ENCODE results near the gene CEP128.

CEP128 gene

DNA sequence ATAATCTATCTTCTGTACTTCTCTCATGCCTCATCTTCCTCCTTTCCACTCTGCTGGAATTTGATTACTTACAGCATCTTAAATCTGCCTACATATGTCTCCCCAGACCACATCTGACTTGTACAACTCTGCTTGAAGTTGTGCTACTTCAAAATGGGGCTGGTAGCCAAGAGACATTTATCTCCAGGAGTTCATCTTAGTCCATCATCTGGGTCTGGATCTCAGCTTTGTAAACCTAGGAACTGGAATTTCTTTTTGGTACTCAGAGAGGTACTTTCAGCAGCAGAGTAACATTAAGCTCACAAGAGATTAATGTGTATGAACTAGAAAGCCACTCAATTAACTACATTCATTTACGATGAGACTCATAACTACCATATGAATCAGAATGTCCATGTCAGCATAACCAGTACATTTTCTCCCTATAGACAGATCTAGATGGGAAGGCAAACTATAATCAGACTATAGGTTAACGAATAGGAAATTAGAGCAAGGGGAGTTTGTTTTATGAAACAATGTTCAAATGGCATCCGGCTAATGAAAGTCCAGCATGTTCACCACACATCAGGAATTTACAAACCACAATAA lies 178.8 kb downstream of the CEP128 start:
- H3K4me3 Mint-ChIP-seq, result no peak overlapping the region
- no peaks in the 10 kb centered on the region for H3K27me3 Mint-ChIP-seq (ENCODE audit: low read depth)
- no peak overlapping the region for H3K27ac Mint-ChIP-seq
- H3K36me3 Mint-ChIP-seq (ENCODE audit: low read depth), result peaks cover 3% of the 10 kb centered on the region
- H3K4me1 Mint-ChIP-seq (ENCODE audit: low read depth), result no peaks in the 10 kb centered on the region
- no peaks in the 10 kb centered on the region for H3K9me3 Mint-ChIP-seq

DNA sequence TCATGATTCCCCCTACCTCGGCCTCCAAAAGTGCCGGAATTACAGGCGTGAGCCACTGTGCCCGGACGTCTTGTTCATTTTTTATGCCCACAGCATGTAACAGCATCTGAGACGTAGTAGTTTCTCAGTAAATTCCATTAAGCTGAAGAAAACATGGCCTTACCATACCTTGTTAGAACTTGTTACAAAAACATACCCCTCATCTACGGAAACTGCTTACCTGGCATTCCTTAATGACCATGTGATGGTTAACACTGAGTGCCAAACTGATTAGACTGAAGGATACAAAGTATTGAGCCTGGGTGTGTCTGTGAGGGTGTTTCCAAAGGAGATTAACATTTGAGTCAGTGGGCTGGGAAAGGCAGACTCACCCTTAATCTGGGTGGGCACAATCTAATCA lies 186.8 kb downstream of the CEP128 start:
- Mint-ChIP-seq H3K9me3 (no peaks in the 10 kb centered on the region), H3K4me3 (no peak overlapping the region), H3K4me1 (ENCODE audit: low read depth) (no peaks in the 10 kb centered on the region), H3K27me3 (ENCODE audit: low read depth) (no peaks in the 10 kb centered on the region), H3K36me3 (ENCODE audit: low read depth) (peaks cover 8% of the 10 kb centered on the region), H3K27ac (no peak overlapping the region)

GRCh38 chr14:80751285-80751684 lies 190.3 kb downstream of the CEP128 start:
- no peak overlapping the region for H3K4me3 Mint-ChIP-seq
- no peaks in the 10 kb centered on the region for H3K27me3 Mint-ChIP-seq (ENCODE audit: low read depth)
- peaks cover 8% of the 10 kb centered on the region for H3K36me3 Mint-ChIP-seq (ENCODE audit: low read depth)
- H3K27ac Mint-ChIP-seq, result no peak overlapping the region
- H3K9me3 Mint-ChIP-seq, result no peaks in the 10 kb centered on the region
- no peaks in the 10 kb centered on the region for H3K4me1 Mint-ChIP-seq (ENCODE audit: low read depth)

GRCh38 chr14:80726211-80726610 lies 215.3 kb downstream of the CEP128 start:
- no peaks in the 10 kb centered on the region for H3K9me3 Mint-ChIP-seq
- no peaks in the 10 kb centered on the region for H3K36me3 Mint-ChIP-seq (ENCODE audit: low read depth)
- no peaks in the 10 kb centered on the region for H3K27me3 Mint-ChIP-seq (ENCODE audit: low read depth)
- no peak overlapping the region for H3K27ac Mint-ChIP-seq
- H3K4me3 Mint-ChIP-seq, result no peak overlapping the region
- H3K4me1 Mint-ChIP-seq (ENCODE audit: low read depth), result no peaks in the 10 kb centered on the region

DNA sequence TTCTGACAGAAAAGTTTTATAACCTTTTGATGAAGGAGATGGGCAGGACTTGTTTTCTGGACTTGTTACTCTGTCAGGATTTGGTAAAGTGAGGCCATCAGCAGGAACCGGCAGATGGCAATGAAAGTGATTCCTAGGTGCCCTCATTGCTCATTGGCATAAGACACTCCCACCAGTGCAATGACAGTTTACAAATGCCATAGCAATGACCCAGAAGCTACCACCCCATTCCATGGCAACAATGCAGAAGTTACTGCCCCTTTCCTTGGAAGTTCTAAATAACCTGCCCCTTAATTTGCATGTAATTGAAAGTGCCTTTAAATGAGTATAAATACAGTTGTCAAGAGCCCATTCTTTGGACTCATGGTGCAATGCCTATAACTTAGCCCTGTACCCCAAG lies 222.6 kb downstream of the CEP128 start:
- Mint-ChIP-seq H3K36me3 (ENCODE audit: low read depth) (peaks cover 6% of the 10 kb centered on the region), H3K4me3 (no peak overlapping the region), H3K27me3 (ENCODE audit: low read depth) (no peaks in the 10 kb centered on the region), H3K27ac (no peak overlapping the region), H3K4me1 (ENCODE audit: low read depth) (peaks cover 6% of the 10 kb centered on the region), H3K9me3 (no peaks in the 10 kb centered on the region)

DNA sequence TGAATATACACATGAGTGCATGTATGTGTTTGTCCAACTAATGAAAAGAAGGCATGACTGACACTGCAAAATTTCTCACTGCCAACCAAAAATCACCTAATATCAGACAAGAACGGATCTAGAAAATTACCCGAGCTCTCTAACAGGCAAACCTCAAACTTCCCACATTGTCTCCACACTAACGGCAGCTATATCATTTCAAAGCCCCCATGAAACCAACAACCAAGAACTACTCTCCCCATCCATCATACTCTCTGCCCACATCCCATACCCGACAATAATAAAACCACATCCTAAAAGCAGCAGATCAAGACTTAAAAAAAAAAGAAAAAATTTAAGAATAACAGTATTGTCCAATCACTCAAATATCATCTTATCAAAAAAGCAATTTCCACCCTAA lies 227.1 kb downstream of the CEP128 start:
- H3K36me3 Mint-ChIP-seq (ENCODE audit: low read depth), result peaks cover 4% of the 10 kb centered on the region
- H3K27me3 Mint-ChIP-seq (ENCODE audit: low read depth), result no peaks in the 10 kb centered on the region
- peaks cover 6% of the 10 kb centered on the region for H3K4me1 Mint-ChIP-seq (ENCODE audit: low read depth)
- H3K4me3 Mint-ChIP-seq, result no peak overlapping the region
- H3K9me3 Mint-ChIP-seq, result no peaks in the 10 kb centered on the region
- no peak overlapping the region for H3K27ac Mint-ChIP-seq

DNA sequence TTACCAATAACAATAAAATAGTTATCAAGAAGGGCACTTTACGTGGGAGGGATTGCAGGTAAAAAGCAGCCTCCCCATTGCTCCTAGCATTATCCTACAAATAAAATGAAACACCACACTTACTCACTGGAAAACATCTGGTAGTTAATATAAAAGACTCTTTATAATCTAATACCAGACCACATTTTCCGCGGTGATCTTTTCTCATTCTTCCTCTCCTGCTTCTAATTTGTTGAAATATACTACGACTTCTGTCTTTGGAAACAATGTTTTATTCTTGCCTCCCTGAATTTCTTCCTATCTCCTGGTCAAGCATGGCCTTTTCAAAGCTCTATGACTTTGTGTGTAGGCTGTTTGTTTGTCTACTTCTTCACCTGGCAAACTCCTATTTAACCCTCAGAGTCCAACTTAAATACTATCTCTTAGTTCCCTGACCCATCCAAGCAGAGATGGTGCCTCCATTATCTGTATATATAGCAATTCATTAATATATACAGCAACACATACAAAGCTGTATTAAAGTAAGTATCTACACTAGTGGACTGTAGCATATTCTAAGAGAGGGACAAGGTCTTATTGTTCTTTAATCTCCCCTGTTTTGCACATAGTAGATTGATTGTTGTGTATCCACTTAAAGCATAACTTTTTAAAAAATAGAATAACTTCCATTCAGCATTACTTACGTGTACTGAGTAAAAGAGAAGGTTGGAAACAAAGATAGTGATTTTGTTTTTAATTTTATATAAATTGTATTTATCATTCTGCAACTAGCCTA lies 228.3 kb downstream of the CEP128 start:
- no peak overlapping the region for H3K4me3 Mint-ChIP-seq
- no peak overlapping the region for H3K27ac Mint-ChIP-seq
- H3K9me3 Mint-ChIP-seq, result no peaks in the 10 kb centered on the region
- H3K36me3 Mint-ChIP-seq (ENCODE audit: low read depth), result peaks cover 4% of the 10 kb centered on the region
- no peaks in the 10 kb centered on the region for H3K27me3 Mint-ChIP-seq (ENCODE audit: low read depth)
- H3K4me1 Mint-ChIP-seq (ENCODE audit: low read depth), result peaks cover 6% of the 10 kb centered on the region

- no peaks in the 10 kb centered on the region for H3K27me3 Mint-ChIP-seq (ENCODE audit: low read depth)
- peaks cover 4% of the 10 kb centered on the region for H3K36me3 Mint-ChIP-seq (ENCODE audit: low read depth)
- H3K27ac Mint-ChIP-seq, result no peak overlapping the region
- H3K9me3 Mint-ChIP-seq, result no peaks in the 10 kb centered on the region
- H3K4me3 Mint-ChIP-seq, result no peak overlapping the region
- no peaks in the 10 kb centered on the region for H3K4me1 Mint-ChIP-seq (ENCODE audit: low read depth)
Measured at GRCh38 chr14:80705241-80705980, 236.1 kb downstream of the CEP128 start.

DNA sequence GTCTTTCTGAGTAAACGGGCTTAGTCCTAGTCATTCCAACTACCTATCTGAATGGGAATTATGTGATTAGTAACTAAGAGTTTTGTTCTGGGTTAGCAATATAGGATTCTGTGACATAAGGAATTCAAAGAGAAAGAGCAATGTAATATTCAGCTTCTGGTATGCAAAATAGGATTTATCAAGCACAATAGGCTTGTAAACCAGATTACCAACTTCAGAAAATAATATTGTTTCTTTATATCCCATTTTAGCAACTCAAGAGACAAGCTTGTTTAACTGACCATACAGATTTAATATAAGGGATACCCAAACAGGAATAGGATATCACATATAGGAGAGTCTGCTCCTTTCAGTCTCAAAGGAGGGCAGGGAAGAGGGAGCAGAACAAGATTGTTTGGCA lies 240.9 kb downstream of the CEP128 start:
- Mint-ChIP-seq H3K9me3 (no peaks in the 10 kb centered on the region), H3K4me1 (ENCODE audit: low read depth) (no peaks in the 10 kb centered on the region), H3K36me3 (ENCODE audit: low read depth) (peaks cover 4% of the 10 kb centered on the region), H3K27me3 (ENCODE audit: low read depth) (no peaks in the 10 kb centered on the region), H3K4me3 (no peak overlapping the region), H3K27ac (no peak overlapping the region)

DNA sequence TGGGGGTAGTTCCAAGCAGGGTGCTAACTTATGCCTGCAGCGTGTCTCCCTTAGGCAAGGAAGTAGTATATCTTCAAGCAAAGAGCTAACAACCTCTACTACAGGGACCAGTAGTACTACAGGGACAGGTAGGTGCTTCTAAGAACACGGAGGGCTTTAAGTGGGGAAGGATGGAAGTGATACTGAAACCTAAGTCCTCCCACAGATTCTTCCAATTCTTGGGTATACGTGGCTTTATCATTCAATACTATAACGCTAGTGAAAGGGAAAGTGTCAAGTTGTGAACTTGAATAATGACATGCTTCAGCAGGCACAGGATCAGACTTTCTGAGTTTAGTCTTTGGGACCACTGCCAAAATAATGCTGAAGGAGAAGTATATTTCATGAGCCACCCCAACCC lies 241.7 kb downstream of the CEP128 start:
- Mint-ChIP-seq H3K4me1 (ENCODE audit: low read depth) (no peaks in the 10 kb centered on the region), H3K36me3 (ENCODE audit: low read depth) (peaks cover 2% of the 10 kb centered on the region), H3K27ac (no peak overlapping the region), H3K4me3 (no peak overlapping the region), H3K9me3 (no peaks in the 10 kb centered on the region), H3K27me3 (ENCODE audit: low read depth) (no peaks in the 10 kb centered on the region)

DNA sequence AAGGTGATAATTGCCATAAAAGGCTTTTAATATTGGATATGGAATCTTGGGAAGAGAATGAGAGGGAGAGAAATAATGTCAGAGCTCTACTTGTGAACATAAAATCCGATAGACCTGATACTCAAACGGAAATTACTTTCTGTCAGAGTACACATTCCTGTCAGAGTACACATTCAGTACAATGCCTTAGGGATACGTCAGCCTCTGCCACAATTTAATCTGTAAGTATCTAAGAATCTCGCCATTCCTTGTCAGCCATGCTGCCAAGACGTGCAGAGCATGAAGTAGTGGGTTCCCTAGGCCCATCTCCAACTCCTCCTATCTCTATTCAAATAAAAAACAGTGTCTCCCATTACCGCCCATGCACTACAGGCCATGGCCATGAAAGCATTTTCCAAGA lies 242.6 kb downstream of the CEP128 start:
- no peaks in the 10 kb centered on the region for H3K9me3 Mint-ChIP-seq
- H3K27me3 Mint-ChIP-seq (ENCODE audit: low read depth), result no peaks in the 10 kb centered on the region
- no peak overlapping the region for H3K27ac Mint-ChIP-seq
- no peaks in the 10 kb centered on the region for H3K4me1 Mint-ChIP-seq (ENCODE audit: low read depth)
- no peak overlapping the region for H3K4me3 Mint-ChIP-seq
- H3K36me3 Mint-ChIP-seq (ENCODE audit: low read depth), result peaks cover 3% of the 10 kb centered on the region

DNA sequence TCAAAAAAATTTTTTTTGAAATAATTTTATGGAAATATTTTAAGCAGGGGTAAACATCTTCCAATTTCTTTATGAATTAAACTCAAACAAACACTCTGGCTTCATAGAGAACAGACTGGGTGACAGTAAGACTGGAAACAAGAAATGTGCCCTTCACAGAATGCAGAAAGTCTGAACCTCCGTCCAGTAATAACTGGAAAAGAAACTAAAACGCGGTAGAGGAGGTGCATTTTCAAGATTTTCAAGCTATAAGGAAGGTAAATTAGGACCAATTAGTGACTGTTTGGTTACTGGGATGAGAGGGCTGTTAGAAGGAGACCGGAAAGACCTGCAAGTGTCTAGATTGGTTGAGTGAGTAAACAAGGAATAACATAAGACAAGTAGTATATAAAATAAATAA lies 245.7 kb downstream of the CEP128 start:
- H3K9me3 Mint-ChIP-seq, result no peaks in the 10 kb centered on the region
- peaks cover 3% of the 10 kb centered on the region for H3K36me3 Mint-ChIP-seq (ENCODE audit: low read depth)
- H3K4me3 Mint-ChIP-seq, result no peak overlapping the region
- no peaks in the 10 kb centered on the region for H3K4me1 Mint-ChIP-seq (ENCODE audit: low read depth)
- H3K27ac Mint-ChIP-seq, result no peak overlapping the region
- no peaks in the 10 kb centered on the region for H3K27me3 Mint-ChIP-seq (ENCODE audit: low read depth)

DNA sequence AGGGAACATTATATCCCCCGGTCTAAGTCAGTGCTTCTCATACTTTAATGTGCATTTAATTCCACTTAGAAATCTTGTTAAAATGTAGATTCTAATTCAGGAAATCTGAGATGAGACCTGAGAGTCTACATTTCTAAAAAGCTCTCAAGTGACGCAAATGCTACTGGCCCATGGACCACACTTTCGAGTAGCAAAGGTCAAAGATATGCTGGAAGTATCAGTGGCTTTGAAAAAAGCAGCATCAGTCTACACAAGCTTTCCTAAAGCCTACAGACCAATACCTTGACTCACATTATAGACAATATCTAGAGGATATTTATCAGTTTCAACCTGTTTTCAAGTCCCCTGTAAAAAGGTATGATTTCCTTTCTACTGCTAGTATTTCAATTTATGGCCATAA lies 248.6 kb downstream of the CEP128 start:
- no peak overlapping the region for H3K4me3 Mint-ChIP-seq
- H3K27me3 Mint-ChIP-seq (ENCODE audit: low read depth), result no peaks in the 10 kb centered on the region
- no peaks in the 10 kb centered on the region for H3K4me1 Mint-ChIP-seq (ENCODE audit: low read depth)
- no peaks in the 10 kb centered on the region for H3K9me3 Mint-ChIP-seq
- no peak overlapping the region for H3K27ac Mint-ChIP-seq
- H3K36me3 Mint-ChIP-seq (ENCODE audit: low read depth), result peaks cover 3% of the 10 kb centered on the region

- H3K4me3 Mint-ChIP-seq, result no peak overlapping the region
- H3K36me3 Mint-ChIP-seq (ENCODE audit: low read depth), result peaks cover 3% of the 10 kb centered on the region
- no peaks in the 10 kb centered on the region for H3K27me3 Mint-ChIP-seq (ENCODE audit: low read depth)
- no peaks in the 10 kb centered on the region for H3K4me1 Mint-ChIP-seq (ENCODE audit: low read depth)
- no peak overlapping the region for H3K27ac Mint-ChIP-seq
- H3K9me3 Mint-ChIP-seq, result peaks cover 47% of the 10 kb centered on the region
Measured at GRCh38 chr14:80681651-80682050, 259.9 kb downstream of the CEP128 start.

- Mint-ChIP-seq H3K9me3 (peaks cover 45% of the 10 kb centered on the region), H3K27me3 (ENCODE audit: low read depth) (no peaks in the 10 kb centered on the region), H3K27ac (no peak overlapping the region), H3K36me3 (ENCODE audit: low read depth) (peaks cover 3% of the 10 kb centered on the region), H3K4me1 (ENCODE audit: low read depth) (no peaks in the 10 kb centered on the region), H3K4me3 (no peak overlapping the region)
Measured at GRCh38 chr14:80679273-80679672, 262.3 kb downstream of the CEP128 start.
